IMR-90 (cell line): ENCODE measurements around the gene PRKACB. TPM values are rescaled to one million over a fixed set of nuclear protein-coding genes. Genes with fewer than 3 reads are reported as not detected.

Experiments used
- ATAC-seq: fragments of 200-7000 bp; cut with Tn5 transposase; 2 replicates; pipeline ENCODE4 v1.9.1; 2020; ENCODE audit warnings: low read depth, mild to moderate bottlenecking, moderate library complexity
- BruUV-seq: library from RNA; stranded (reverse); fragments of 400-500 nt; replicated peaks from 2 replicates; lab custom pipeline; 2021; lab: Mats Ljungman, UMichigan
- CTCF ChIA-PET: fragments of 300-600 bp; formaldehyde crosslinking; extraction: SDS; loops from one replicate; lab custom pipeline; 2021; ENCODE audit warnings: antibody characterized with exemption; lab: Yijun Ruan, JAX
- POLR2A ChIA-PET: fragments of 300-600 bp; sonication (Branson Sonifier 250); formaldehyde crosslinking; loops from one replicate; lab custom pipeline; 2022; ENCODE audit warnings: antibody characterized with exemption; ENCODE audit not compliant: unreplicated experiment; lab: Charles Lee
- DNase-seq: peaks from one replicate; pipeline ENCODE4 v3.0.0; 2013
- H2AFZ ChIP-seq: replicated peaks from 2 replicates; pipeline ENCODE3; 2013; ENCODE audit warnings: low read length, mild to moderate bottlenecking; ENCODE audit not compliant: poor library complexity
- H2AK5ac ChIP-seq: 2 replicates; pipeline ENCODE4 v1.6.1; 2013; ENCODE audit warnings: low read depth, low read length, inconsistent platforms
- H2AK9ac ChIP-seq: replicated peaks from 2 replicates; pipeline ENCODE3; 2013; ENCODE audit warnings: mild to moderate bottlenecking, low read depth, low read length, moderate library complexity; ENCODE audit not compliant: poor library complexity
- H2BK120ac ChIP-seq: 2 replicates; pipeline ENCODE4 v1.6.1; 2013; ENCODE audit warnings: low read depth, low read length, inconsistent platforms
- H2BK15ac ChIP-seq: 3 replicates; pipeline ENCODE4 v1.6.1; 2013; ENCODE audit warnings: low read depth, low read length, inconsistent platforms
- H2BK20ac ChIP-seq: 2 replicates; pipeline ENCODE4 v1.6.1; 2013; ENCODE audit warnings: low read depth, mild to moderate bottlenecking, inconsistent platforms, low read length, moderate library complexity
- H2BK5ac ChIP-seq: 2 replicates; pipeline ENCODE4 v1.6.1; 2013; ENCODE audit warnings: mild to moderate bottlenecking, low read depth, low read length, inconsistent platforms; ENCODE audit not compliant: poor library complexity, severe bottlenecking
- H3K14ac ChIP-seq: replicated peaks from 2 replicates; pipeline ENCODE4 v1.6.1; 2013; ENCODE audit warnings: low read depth, low read length, inconsistent platforms
- H3K18ac ChIP-seq: 2 replicates; pipeline ENCODE4 v1.6.1; 2013; ENCODE audit warnings: low read depth, low read length, control low read depth
- H3K23ac ChIP-seq: 2 replicates; pipeline ENCODE4 v1.6.1; 2013; ENCODE audit warnings: low read depth, low read length, inconsistent platforms
- H3K27ac ChIP-seq: 2 replicates; pipeline ENCODE4 v1.5.1; 2013; ENCODE audit warnings: mild to moderate bottlenecking, control low read depth, low read length; ENCODE audit not compliant: insufficient read depth
- H3K27me3 ChIP-seq: 2 replicates; pipeline ENCODE4 v1.6.1; 2013; ENCODE audit warnings: low read length; ENCODE audit not compliant: control insufficient read depth, insufficient read depth
- H3K36me3 ChIP-seq: 2 replicates; pipeline ENCODE4 v1.6.1; 2013; ENCODE audit warnings: low read length, mixed read lengths; ENCODE audit not compliant: control insufficient read depth, insufficient read depth
- H3K4ac ChIP-seq: 2 replicates; pipeline ENCODE4 v1.6.1; 2013; ENCODE audit warnings: low read depth, low read length, inconsistent platforms
- H3K4me1 ChIP-seq: 2 replicates; pipeline ENCODE4 v1.6.1; 2013; ENCODE audit warnings: low read length, mixed read lengths; ENCODE audit not compliant: control insufficient read depth, insufficient read depth
- H3K4me2 ChIP-seq: 2 replicates; pipeline ENCODE4 v1.6.1; 2013; ENCODE audit warnings: low read depth, mild to moderate bottlenecking, control low read depth, low read length, moderate library complexity
- H3K4me3 ChIP-seq: 2 replicates; pipeline ENCODE4 v1.5.1; 2013; ENCODE audit warnings: low read depth, mild to moderate bottlenecking, control low read depth, low read length, moderate library complexity; ENCODE audit not compliant: insufficient read depth
- H3K56ac ChIP-seq: 2 replicates; pipeline ENCODE4 v1.6.1; 2013; ENCODE audit warnings: low read length, inconsistent platforms; ENCODE audit not compliant: insufficient read depth; ENCODE audit errors: extremely low read depth
- H3K79me1 ChIP-seq, 2 experiments: 2 replicates each; pipeline ENCODE4 v1.6.1; 2013; ENCODE audit warnings: low read length in 2 of 2, inconsistent platforms in 1 of 2, low read depth in 1 of 2
- H3K9ac ChIP-seq: 2 replicates; pipeline ENCODE4 v1.6.1; 2013; ENCODE audit warnings: low read depth, low read length, control low read depth
- H3K9me1 ChIP-seq: 2 replicates; pipeline ENCODE4 v1.6.1; 2013; ENCODE audit warnings: low read length, inconsistent platforms; ENCODE audit not compliant: insufficient read depth
- H3K9me3 ChIP-seq: 2 replicates; pipeline ENCODE4 v1.6.1; 2013; ENCODE audit warnings: low read length; ENCODE audit not compliant: control insufficient read depth, insufficient read depth
- H4K20me1 ChIP-seq: 2 replicates; pipeline ENCODE4 v1.6.1; 2013; ENCODE audit warnings: low read length, inconsistent platforms; ENCODE audit not compliant: insufficient read depth
- H4K5ac ChIP-seq: 2 replicates; pipeline ENCODE4 v1.6.1; 2013; ENCODE audit warnings: mild to moderate bottlenecking, low read depth, low read length, control low read depth
- H4K8ac ChIP-seq, 2 experiments: 2 replicates each; pipeline ENCODE4 v1.6.1; 2013; ENCODE audit warnings: low read depth in 2 of 2, low read length in 2 of 2, control low read depth in 1 of 2, inconsistent platforms in 1 of 2
- H4K91ac ChIP-seq: 2 replicates; pipeline ENCODE4 v1.6.1; 2013; ENCODE audit warnings: low read depth, low read length, inconsistent platforms; ENCODE audit not compliant: insufficient read depth
- BHLHE40 ChIP-seq: fragments of 150-350 bp; IDR thresholded peaks from 2 replicates; pipeline ENCODE4 v1.6.1; 2016; ENCODE audit warnings: mild to moderate bottlenecking, low read depth, low read length
- CEBPB ChIP-seq: IDR thresholded peaks from 2 replicates; pipeline ENCODE4 v1.6.1; 2012; ENCODE audit warnings: low read depth, low read length, improper control_type of control experiment
- CHD1 ChIP-seq: IDR thresholded peaks from 2 replicates; pipeline ENCODE4 v1.6.1; 2012; ENCODE audit warnings: low read depth, low read length, improper control_type of control experiment
- FOS ChIP-seq: fragments of 150-350 bp; IDR thresholded peaks from 2 replicates; pipeline ENCODE4 v1.6.1; 2016; ENCODE audit warnings: low read depth, low read length
- MAFK ChIP-seq: IDR thresholded peaks from 2 replicates; pipeline ENCODE4 v1.6.1; 2012; ENCODE audit warnings: low read depth, low read length, improper control_type of control experiment
- MAZ ChIP-seq: IDR thresholded peaks from 2 replicates; pipeline ENCODE4 v1.6.1; 2012; ENCODE audit warnings: low read depth, mild to moderate bottlenecking, low read length, improper control_type of control experiment, moderate library complexity, borderline replicate concordance
- MXI1 ChIP-seq: IDR thresholded peaks from 2 replicates; pipeline ENCODE4 v1.6.1; 2012; ENCODE audit warnings: low read depth, mild to moderate bottlenecking, low read length, moderate library complexity, borderline replicate concordance
- NFE2L2 ChIP-seq: fragments of 150-350 bp; IDR thresholded peaks from 2 replicates; pipeline ENCODE4 v1.6.1; 2016; ENCODE audit warnings: low read depth, mild to moderate bottlenecking, low read length
- POLR2A ChIP-seq: IDR thresholded peaks from 2 replicates; pipeline ENCODE4 v1.6.1; 2012; ENCODE audit warnings: mild to moderate bottlenecking, low read depth, low read length
- RAD21 ChIP-seq: IDR thresholded peaks from 2 replicates; pipeline ENCODE4 v1.6.1; 2012; ENCODE audit warnings: low read length, improper control_type of control experiment
- RCOR1 ChIP-seq: IDR thresholded peaks from 2 replicates; pipeline ENCODE4 v1.6.1; 2012; ENCODE audit warnings: mild to moderate bottlenecking, low read length, improper control_type of control experiment; ENCODE audit not compliant: insufficient replicate concordance
- RFX5 ChIP-seq: IDR thresholded peaks from 2 replicates; pipeline ENCODE4 v1.8.0; 2012; ENCODE audit warnings: low read depth, mild to moderate bottlenecking, low read length, moderate library complexity
- SMC3 ChIP-seq: fragments of 150-350 bp; IDR thresholded peaks from 2 replicates; pipeline ENCODE4 v1.6.1; 2016; ENCODE audit warnings: low read depth, mild to moderate bottlenecking, antibody characterized with exemption, low read length, moderate library complexity
- WGBS, 2 experiments: methylation state at CpG; one replicate each; pipeline versions ENCODE4 v1.1.5 to v1.1.7; 2013; ENCODE audit warnings: missing lambda C conversion rate in 2 of 2; ENCODE audit not compliant: insufficient read length in 1 of 2; ENCODE audit errors: extremely low coverage in 2 of 2; 5-methylcytosine and 5-hydroxymethylcytosine counted together
- dilution Hi-C: fragments of 300-500 bp; cut with HindIII; formaldehyde crosslinking; loops from one replicate; pipeline ENCODE4 v1.14.3; 2018; ENCODE audit warnings: low sequenced_read_pairs; ENCODE audit not compliant: unreplicated experiment
- in situ Hi-C: fragments of 300-500 bp; cut with MboI; formaldehyde crosslinking; loops from 3 replicates; pipeline ENCODE4 v1.14.3; 2019; ENCODE audit warnings: low sequenced_read_pairs, inconsistent platforms, mixed read lengths
- intact Hi-C: fragments of 100-400 bp; cut with micrococcal nuclease; formaldehyde crosslinking; loops from 2 replicates; pipeline ENCODE4 v1.10.0; 2022
- polyA plus RNA-seq, 3 experiments: library from polyadenylated mRNA; depleted of rRNA; stranded (reverse); fragments of >200 nt; gene quantifications; 2 replicates each; pipeline ENCODE4 v1.2.3, GENCODE V29; 2012; ENCODE audit warnings: low replicate concordance in 1 of 3
- total RNA-seq: library from RNA; depleted of rRNA; stranded (reverse); fragments of >200 nt; gene quantifications from 2 replicates; pipeline ENCODE4 v1.2.3, GENCODE V29; 2012
- TF ChIP-seq, protein P1 (sequence below): fragments of 150-350 bp; IDR thresholded peaks from 2 replicates; pipeline ENCODE4 v1.6.1; 2017; ENCODE audit warnings: mild to moderate bottlenecking, antibody characterized with exemption, low read length, low read depth
- TF ChIP-seq, protein P2 (sequence below): conservative IDR thresholded peaks from 2 replicates; pipeline ENCODE4 v1.5.1; 2012; ENCODE audit warnings: mild to moderate bottlenecking, low read depth, low read length, improper control_type of control experiment
- TF ChIP-seq, protein P3 (sequence below): fragments of 150-350 bp; IDR thresholded peaks from 2 replicates; pipeline ENCODE4 v1.6.1; 2016; ENCODE audit warnings: low read depth, mild to moderate bottlenecking, low read length, moderate library complexity, borderline replicate concordance

PRKACB gene
- total and polyA plus RNA-seq, 2 of the 4 experiments (the other 2 are of a cell fraction): 8.2 to 8.3 TPM

DNA sequence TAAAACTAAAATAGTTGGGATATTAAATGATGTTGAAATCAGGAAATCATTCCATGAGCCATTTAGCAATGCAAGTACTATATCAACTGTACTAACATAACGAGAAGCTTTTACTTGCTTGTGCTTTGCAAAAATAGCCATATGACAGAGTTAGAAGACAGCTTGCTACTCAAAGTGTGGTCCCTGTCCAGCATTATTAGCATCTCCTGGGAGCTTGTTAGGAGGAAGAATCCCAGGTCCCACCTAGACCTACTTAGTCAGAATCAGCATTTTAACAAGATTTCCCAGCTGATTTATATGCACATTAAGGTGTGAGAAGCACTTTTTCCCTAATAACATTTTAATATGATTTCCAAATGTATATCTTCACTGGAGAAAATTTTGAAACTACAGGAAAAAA, 4.7 kb downstream of the PRKACB start:
- no peak for TF ChIP-seq RFX5
- TF ChIP-seq, protein P1, sequence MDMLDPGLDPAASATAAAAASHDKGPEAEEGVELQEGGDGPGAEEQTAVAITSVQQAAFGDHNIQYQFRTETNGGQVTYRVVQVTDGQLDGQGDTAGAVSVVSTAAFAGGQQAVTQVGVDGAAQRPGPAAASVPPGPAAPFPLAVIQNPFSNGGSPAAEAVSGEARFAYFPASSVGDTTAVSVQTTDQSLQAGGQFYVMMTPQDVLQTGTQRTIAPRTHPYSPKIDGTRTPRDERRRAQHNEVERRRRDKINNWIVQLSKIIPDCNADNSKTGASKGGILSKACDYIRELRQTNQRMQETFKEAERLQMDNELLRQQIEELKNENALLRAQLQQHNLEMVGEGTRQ: no peak
- no peak for TF ChIP-seq POLR2A
- TF ChIP-seq, protein P2, sequence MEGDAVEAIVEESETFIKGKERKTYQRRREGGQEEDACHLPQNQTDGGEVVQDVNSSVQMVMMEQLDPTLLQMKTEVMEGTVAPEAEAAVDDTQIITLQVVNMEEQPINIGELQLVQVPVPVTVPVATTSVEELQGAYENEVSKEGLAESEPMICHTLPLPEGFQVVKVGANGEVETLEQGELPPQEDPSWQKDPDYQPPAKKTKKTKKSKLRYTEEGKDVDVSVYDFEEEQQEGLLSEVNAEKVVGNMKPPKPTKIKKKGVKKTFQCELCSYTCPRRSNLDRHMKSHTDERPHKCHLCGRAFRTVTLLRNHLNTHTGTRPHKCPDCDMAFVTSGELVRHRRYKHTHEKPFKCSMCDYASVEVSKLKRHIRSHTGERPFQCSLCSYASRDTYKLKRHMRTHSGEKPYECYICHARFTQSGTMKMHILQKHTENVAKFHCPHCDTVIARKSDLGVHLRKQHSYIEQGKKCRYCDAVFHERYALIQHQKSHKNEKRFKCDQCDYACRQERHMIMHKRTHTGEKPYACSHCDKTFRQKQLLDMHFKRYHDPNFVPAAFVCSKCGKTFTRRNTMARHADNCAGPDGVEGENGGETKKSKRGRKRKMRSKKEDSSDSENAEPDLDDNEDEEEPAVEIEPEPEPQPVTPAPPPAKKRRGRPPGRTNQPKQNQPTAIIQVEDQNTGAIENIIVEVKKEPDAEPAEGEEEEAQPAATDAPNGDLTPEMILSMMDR: no peak
- TF ChIP-seq CEBPB: no peak
- TF ChIP-seq FOS: no peak
- no peak for TF ChIP-seq RCOR1
- no peak for TF ChIP-seq RAD21
- TF ChIP-seq MAFK: no peak
- no peak for TF ChIP-seq MXI1
- no peak for TF ChIP-seq CHD1
- no peak for TF ChIP-seq SMC3
- TF ChIP-seq, protein P3, sequence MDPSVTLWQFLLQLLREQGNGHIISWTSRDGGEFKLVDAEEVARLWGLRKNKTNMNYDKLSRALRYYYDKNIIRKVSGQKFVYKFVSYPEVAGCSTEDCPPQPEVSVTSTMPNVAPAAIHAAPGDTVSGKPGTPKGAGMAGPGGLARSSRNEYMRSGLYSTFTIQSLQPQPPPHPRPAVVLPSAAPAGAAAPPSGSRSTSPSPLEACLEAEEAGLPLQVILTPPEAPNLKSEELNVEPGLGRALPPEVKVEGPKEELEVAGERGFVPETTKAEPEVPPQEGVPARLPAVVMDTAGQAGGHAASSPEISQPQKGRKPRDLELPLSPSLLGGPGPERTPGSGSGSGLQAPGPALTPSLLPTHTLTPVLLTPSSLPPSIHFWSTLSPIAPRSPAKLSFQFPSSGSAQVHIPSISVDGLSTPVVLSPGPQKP: no peak
- TF ChIP-seq MAZ: no peak
- no peak for TF ChIP-seq NFE2L2
- no peak for TF ChIP-seq BHLHE40
- no peak overlapping the region for H3K27ac ChIP-seq
- CTCF ChIA-PET: no interaction called here
- BruUV-seq: no TSS peak
- H4K8ac ChIP-seq: no peak overlapping the region
- H3K14ac ChIP-seq: no peak overlapping the region
- in situ Hi-C loops: loop anchor here (5.0 to 25.0 kb wide), 2 partner anchors 284 to 464 kb away; no protein-coding TSS in a partner anchor
- H2BK120ac ChIP-seq: no peak overlapping the region
- H2BK20ac ChIP-seq: peak overlapping the region; percentile 28; the same call in 1 of the 2 replicates
- H3K4me3 ChIP-seq: no peak overlapping the region
- no peaks in the 10 kb centered on the region for H4K20me1 ChIP-seq
- H3K4ac ChIP-seq: no peak overlapping the region
- no peak for DNase-seq
- no peak overlapping the region for H3K9ac ChIP-seq
- H3K4me1 ChIP-seq: peaks cover 5% of the 10 kb centered on the region
- no peak for ATAC-seq
- no peak overlapping the region for H2AK5ac ChIP-seq
- POLR2A ChIA-PET: no interaction called here
- no peak overlapping the region for H3K56ac ChIP-seq
- no peak overlapping the region for H4K5ac ChIP-seq
- no peak overlapping the region for H3K18ac ChIP-seq
- dilution Hi-C loops: loop anchor here (25.0 kb wide), 1 partner anchor 289 kb away; no protein-coding TSS in a partner anchor
- WGBS, 2 experiments: no CpG with 5 or more reads among the region's 1 CpG
- no peak overlapping the region for H2BK15ac ChIP-seq
- H2BK5ac ChIP-seq: no peak overlapping the region
- H4K91ac ChIP-seq: no peak overlapping the region
- no peak overlapping the region for H2AK9ac ChIP-seq
- no peaks in the 10 kb centered on the region for H3K9me1 ChIP-seq
- no peak overlapping the region for H2AFZ ChIP-seq
- peaks cover 10 to 21% of the 10 kb centered on the region in 2 experiments for H3K79me1 ChIP-seq
- no peaks in the 10 kb centered on the region for H3K9me3 ChIP-seq
- no peaks in the 10 kb centered on the region for H3K36me3 ChIP-seq
- no peaks in the 10 kb centered on the region for H3K27me3 ChIP-seq
- no peak overlapping the region for H3K23ac ChIP-seq
- no peak overlapping the region for H3K4me2 ChIP-seq
- intact Hi-C loops: loop anchor here (5.0 kb wide), 1 partner anchor 154 kb away; the partner anchor contains the start of gene SAMD13
